PFSK-1 (cell line): ENCODE data around the gene TNFRSF11A.

Experiments used
- FOXP2 ChIP-seq: optimal IDR thresholded peaks from 2 replicates; pipeline ENCODE3; 2011; ENCODE audit warnings: borderline replicate concordance, control low read depth, inconsistent platforms; ENCODE audit not compliant: insufficient read depth; ENCODE audit errors: extremely low read length, extremely low read depth
- POLR2AphosphoS5 ChIP-seq: IDR thresholded peaks from 2 replicates; pipeline ENCODE4 v1.6.1; 2012; ENCODE audit warnings: low read depth, mild to moderate bottlenecking, control low read depth, low read length, moderate library complexity
- REST ChIP-seq, 2 experiments: IDR thresholded peaks; 2 replicates each; pipeline versions ENCODE4 v1.6.1 to v1.8.0; 2011 to 2012; ENCODE audit warnings: low read depth in 2 of 2, low read length in 2 of 2, control low read depth in 1 of 2, inconsistent platforms in 1 of 2, mild to moderate bottlenecking in 1 of 2, moderate library complexity in 1 of 2; ENCODE audit not compliant: insufficient read depth in 1 of 2
- SIN3A ChIP-seq: IDR thresholded peaks from 2 replicates; pipeline ENCODE4 v1.6.1; 2012; ENCODE audit warnings: mild to moderate bottlenecking, low read length, moderate library complexity, borderline replicate concordance; ENCODE audit not compliant: insufficient read depth
- TAF1 ChIP-seq: IDR thresholded peaks from 2 replicates; pipeline ENCODE4 v1.6.1; 2012; ENCODE audit warnings: low read length, control low read depth, borderline replicate concordance; ENCODE audit not compliant: insufficient read depth

Gene TNFRSF11A

GRCh38 chr18:62348474-62348873 is 23.4 kb downstream of the TNFRSF11A start:
- TF ChIP-seq REST (IDR thresholded peaks at IDR 0.05; ENCODE audit: insufficient read depth in 1 of 2, low read depth in 2 of 2, low read length in 2 of 2), result no peak
- no peak for TF ChIP-seq SIN3A
- no peak for TF ChIP-seq TAF1
- TF ChIP-seq POLR2AphosphoS5, result no peak
- no peak for TF ChIP-seq FOXP2

DNA sequence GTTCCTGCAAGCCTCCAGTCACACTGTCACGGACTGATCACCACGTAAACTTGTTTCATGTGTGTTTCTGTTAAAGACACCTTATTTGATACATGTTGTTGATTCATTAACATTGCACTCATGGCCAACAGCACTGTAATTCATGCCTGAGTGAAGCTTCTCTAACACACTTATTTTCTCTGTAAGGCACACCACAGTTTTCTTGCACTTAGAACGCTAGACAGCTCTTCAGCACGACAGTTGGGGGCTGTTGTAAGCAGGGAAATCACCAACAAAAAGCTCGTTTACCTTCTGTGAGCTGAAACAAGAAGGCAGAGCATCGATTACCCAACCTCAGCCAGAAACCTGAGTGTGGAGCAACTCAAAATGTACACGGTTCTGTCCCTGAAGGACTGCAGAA is 28.1 kb downstream of the TNFRSF11A start:
- no peak for TF ChIP-seq TAF1
- TF ChIP-seq FOXP2, result no peak
- no peak for TF ChIP-seq SIN3A
- TF ChIP-seq POLR2AphosphoS5, result no peak
- no peak for TF ChIP-seq REST (IDR thresholded peaks at IDR 0.05; ENCODE audit: insufficient read depth in 1 of 2, low read depth in 2 of 2, low read length in 2 of 2)

- TF ChIP-seq FOXP2, result no peak
Measured at GRCh38 chr18:62354151-62354550, 29.0 kb downstream of the TNFRSF11A start.

DNA sequence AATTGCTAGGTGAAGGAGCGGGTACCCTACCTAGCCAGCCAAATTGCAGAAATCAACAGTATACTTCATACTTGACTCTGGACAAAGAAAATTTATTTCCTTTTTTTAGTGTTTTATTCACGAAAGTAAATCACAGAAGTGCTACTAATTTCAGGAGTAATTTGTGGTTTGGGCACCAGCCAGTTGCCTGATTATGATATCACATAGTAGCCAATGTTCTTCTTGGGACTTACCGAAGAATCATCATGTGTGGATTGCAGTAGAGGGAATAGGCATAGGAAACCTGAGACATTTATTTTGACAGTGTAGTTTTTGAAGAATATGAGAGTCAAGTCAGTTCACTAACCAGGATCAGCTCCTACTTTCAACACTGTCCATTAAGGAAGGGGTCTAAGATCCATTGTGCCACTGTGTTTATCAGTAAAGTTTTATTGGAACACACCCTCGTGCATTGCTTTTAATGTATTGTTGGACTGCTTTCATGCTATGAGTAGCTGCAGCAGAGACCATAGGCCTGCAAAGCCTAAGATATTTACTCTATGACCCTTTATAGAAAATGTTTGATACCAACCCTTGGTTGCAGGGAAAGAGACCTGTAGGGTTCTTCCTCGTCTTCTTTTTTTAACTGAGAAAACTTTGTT is 32.1 kb downstream of the TNFRSF11A start:
- TF ChIP-seq REST (IDR thresholded peaks at IDR 0.05; ENCODE audit: insufficient read depth in 1 of 2, low read depth in 2 of 2, low read length in 2 of 2) (no peak), FOXP2 (no peak), POLR2AphosphoS5 (no peak), TAF1 (no peak), SIN3A (no peak)

- no peak for TF ChIP-seq TAF1
- TF ChIP-seq POLR2AphosphoS5, result no peak
- no peak for TF ChIP-seq SIN3A
- TF ChIP-seq REST (IDR thresholded peaks at IDR 0.05; ENCODE audit: insufficient read depth in 1 of 2, low read depth in 2 of 2, low read length in 2 of 2), result no peak
- TF ChIP-seq FOXP2, result no peak
Measured at GRCh38 chr18:62360805-62361204, 35.7 kb downstream of the TNFRSF11A start.
